HG03378 (cell line): ENCODE measurements around the gene PPA2.
"Not testable (repeated sequence)": the region's sequence is repeated elsewhere in the genome, so short reads cannot be mapped to it uniquely, and the experiment has no call there.

Experiments
- ATAC-seq: cut with Tn5 transposase; IDR thresholded peaks from one replicate; pipeline ENCODE4 v1.9.1; 2021; ENCODE audit warnings: mild to moderate bottlenecking, moderate library complexity; ENCODE audit not compliant: unreplicated experiment

Gene PPA2

DNA sequence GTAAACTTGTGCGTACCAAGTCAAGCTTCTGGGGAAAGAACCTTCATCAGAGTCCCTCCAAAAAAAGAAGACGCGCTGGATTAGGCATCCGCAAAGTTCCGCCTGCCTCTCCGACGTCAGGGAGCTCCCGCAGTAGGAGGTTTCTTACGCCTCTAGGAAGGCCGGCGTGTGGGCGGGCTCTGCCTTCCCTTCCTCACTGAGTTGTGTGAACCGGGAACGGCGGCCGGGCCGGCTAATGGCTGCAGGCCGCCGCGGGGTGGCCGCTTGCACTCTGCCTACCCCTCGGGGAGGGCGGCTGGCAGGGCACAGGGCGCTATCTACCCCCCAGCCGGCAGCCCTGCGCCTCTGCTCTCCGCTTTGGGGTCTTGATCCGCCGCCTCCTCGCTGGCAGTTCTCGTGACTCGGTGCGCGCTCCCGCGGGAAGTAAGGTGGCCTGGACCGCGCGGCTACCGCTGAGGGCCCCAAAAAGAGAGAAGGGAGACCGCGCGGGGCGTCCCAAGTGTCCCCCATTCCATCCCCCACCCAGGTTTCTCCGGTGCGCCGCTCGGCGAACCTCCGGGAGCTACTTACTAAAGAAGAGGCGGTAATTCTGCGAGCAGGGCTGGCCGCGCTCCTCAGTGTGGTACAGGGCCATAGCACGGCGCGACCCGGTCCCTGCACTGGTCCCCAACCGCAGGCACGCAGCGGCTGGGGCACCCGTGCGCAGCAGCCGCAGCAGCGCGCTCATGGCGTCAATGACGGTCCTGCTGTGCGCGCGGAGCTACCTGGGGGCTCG, at the start of gene PPA2:
TSS of gene PPA2 (minus strand) at position 739 of the 775 bp plus-strand sequence. CDS start at position 727, 12 bp downstream.
- ATAC-seq, result peak; percentile 70

DNA sequence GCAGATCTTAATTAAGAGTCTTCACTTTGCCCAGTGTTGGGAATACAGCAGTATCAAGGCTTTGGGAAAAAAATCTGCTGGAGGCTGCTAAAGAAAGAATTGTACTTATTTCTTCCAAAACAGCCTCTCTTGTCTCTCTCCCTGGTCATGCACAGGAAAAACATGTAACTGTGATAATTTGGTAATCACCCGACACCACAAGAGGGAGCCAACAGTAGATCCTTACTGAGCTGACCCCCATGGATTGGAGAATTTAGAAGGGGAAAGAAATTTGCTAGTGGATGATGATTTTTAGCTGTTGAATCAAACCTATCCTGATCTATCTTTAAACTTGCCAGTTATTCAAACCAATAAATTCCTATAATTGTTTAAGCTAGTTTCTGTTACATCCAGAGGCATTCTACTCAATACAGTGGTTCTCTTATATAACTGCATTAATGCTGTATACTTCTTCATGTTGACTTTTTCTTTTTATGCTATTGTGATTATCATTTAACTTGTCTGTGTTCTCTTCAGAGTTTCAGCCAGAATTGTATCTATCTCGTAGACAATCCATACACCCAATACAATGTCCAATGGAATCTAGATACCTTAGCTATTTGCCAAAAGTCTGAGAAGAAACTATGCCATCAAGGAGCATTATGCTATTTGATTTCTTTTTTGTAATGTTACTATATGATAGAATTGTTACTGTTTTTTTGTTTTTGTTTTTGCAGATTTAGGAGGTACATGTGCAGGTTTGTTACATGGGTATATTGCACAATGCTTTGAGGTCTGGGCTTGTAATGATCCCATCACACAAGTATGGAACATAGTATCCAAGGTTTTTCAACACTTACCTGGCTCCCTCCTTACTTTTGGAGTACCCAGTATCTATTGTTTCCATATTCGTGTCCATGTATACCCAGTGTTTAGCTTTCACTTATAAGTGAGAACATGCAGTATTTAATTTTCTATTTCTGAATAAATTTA, 47.2 kb upstream of the PPA2 start:
- peak; percentile 64 for ATAC-seq

DNA sequence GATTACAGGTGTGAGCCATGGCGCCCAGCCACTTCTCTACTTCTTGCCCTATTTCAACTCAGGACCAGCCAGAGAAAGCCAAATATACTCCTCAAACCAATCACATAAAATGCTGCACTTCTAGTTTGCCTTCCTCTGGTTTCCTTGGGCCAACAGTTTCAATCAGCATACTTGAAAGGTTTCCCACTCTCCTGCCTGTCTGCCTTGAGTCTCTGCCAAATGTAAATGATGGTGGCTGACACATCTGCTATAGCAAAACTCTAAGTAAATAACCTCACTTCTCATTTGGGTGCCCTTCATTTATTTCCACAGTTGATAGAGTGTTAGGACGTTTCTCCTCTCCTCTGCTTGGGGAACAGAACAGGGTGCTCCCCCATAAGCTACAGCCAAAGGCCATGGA, 36.4 kb upstream of the PPA2 start:
- no peak for ATAC-seq

DNA sequence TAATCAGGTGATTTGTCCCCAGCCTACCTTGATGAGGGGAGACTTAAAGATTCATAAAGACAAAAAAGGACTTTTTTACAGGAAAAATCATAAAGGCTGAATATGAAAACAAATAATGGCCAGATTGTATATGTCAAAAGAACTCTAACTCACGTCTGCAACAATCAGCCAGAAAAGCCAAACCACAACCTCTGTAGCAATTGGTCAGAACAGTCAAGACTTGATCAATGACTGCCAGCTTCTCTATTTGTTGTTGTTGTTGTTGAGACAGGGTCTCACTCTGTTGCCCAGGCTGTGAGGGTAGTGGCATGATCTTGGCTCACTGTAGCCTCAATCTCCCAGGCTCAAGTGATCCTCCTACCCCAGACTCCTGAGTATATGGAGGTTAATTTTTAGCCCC, 35.9 kb upstream of the PPA2 start:
- ATAC-seq, result peak; percentile 32

DNA sequence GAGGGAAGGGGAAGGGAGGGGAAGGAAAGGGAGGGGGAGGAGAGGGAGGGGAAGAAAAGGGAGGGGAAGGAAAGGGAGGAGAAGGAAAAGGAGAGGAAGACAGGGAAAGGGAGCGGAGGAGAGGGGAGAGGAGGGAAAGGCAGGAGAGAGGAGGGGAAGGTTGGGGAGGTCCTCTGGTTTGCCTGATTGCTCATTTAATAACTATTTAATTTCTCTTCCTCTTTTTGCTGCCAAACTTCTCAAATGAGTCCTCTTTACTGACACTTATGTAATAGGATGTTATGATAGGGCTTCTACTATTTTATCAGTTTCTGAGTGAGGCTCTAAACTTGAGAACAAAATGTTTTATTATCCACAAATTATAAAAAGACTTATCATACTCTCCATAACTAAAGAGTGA, 35.4 kb upstream of the PPA2 start:
- ATAC-seq, result peak; percentile 99

DNA sequence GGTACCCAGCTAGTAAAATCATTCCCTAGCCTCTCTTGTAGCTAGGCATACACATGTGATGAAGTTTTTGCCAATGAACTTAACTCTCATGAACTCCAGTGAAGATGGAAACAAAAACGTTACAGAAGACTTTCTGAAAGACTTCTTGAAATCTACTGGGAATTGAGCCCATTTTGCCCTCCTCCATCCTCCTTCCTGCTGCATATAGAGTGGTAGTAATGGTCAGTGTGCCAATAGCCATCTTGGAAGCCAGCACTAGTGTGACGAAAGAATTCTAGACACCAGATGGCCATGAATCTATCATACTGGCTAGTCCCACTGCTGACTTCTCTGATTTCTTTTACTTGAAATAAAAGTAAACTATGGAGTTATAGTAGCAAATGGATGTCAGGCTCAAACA, 30.9 kb upstream of the PPA2 start:
- no peak for ATAC-seq

DNA sequence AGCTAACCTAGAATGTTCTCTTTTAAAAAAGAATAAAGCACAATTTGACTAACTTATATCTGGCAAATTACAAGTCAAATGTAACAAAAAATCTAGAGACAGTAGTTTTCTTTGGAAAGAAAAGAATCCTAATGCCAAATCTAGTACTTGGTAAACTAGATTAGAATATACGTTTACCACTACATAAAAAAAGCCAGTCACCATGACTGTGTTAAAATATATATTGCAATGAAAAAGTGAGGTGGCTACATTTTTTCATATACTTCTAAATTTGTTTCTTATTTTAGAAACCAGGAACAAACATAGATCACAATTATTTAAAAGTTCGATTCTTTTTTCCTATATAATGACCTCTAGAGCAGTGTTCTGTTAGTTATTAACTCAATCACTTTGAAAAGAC, 29.6 kb upstream of the PPA2 start:
- no peak for ATAC-seq

DNA sequence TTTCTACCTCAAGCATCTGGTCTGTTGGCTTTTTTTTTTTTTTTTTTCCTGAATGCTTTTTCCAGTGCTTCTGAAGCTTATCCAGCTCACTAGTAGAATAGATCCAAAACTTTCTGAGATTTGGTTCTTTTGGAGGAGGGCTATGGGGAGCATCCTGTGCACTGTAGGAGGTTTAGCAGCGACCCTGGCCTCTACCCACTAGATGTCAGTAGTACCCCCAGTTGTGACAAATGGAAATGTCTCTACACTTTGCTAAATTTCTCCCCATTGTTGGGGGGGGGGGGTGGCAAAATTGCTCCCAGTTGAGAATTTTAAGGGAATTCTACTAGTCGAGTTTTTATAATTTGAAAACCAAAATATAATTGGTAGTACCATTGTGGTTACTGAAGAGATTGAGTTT, 23.0 kb upstream of the PPA2 start:
- no peak for ATAC-seq

DNA sequence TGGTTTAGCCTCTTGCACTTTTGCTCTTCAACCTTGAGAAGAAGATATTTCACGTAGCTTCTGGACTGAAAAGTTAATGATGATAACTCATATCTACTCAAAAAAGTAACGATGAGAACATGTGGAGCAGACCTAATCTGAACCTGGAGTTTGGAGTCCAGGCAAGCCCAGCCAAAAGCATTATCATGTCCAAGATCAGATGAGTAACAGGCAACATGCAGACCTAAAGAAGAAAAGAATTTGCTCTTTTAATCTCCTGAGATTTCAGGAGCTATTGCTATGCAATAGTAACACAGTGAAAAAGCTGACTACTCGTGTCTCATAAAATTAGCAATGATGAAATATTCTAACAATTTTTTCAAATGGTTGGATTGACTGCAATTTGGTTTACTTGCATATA, 21.8 kb upstream of the PPA2 start:
- ATAC-seq, result no peak

DNA sequence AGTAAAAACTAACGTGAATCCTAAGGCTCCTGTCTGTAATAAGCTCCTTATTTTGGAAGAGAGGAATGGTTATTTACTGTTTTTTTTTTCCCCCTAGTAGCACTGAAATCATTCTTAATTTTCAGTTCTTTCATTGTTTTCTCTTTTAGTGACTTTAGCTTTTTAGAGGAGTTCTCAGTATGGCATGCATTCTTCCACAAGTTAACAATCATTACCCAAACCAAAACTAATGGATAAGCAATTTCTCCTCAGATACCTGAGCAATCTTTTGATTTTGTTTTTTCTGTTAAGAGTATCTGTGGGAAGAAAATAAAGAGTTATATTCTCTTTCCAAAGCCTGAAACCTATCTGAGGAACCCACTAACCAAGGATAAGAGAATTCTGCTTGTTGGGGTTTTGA, 16.7 kb upstream of the PPA2 start:
- ATAC-seq, result peak; percentile 66

DNA sequence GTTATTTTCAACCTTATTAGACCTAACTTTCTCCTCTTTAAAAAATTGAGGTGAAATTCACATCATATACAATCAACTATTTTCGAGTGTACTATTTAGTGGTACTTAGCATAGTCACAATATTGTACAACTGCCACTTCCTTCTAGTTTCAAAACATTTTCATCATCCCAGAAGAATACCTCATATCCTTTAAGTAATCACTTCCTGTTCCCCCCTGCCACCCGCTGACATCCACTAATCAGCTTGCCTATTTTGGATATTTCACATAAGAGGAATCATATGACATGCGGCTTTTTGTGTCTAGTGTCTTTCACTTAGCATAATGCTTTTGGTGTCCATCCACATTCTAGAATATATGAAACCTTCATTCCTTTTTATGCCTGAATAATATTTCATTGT, 10.0 kb upstream of the PPA2 start:
- ATAC-seq, result no peak

DNA sequence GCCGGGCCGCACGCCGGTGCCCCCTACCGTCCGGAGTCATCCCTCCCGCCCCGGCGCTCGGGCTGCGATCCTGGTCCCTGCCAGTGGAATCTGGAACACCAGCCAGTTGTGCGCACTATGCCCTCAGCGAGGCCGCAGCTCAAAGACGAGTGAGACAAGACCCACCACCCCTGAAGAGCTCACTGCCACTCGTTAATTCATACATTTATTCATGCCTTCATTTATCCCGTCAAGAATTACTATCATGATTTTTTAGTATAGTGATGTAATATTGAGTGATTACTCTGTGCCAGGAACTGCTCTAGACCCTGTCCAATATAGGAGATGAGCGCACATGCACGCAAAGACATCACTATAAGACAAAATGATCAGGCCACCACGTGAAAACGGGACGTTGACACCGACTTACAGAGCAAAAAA, 247 bp upstream of the PPA2 start:
- no peak for ATAC-seq

DNA sequence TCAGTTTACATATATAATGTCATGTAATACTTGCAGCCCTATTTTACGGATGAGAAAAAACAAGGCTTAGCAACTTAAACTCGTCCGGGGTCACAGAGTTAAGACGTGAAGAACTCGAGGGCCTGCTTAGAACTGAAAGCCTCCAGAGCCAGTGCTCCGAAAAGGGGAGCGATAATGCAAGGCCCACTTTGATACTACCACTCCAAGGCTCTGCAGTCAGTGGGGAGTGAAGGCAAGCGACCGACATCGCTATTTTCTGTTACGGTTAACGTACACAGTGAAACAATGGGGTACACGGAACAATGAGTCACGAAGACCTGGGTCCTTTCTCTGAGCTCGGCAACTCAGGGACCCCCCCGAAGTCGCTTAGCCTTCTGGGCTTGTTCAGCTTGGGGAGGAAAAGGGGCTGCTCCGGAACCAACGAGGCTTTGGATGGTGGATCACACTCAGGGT, 965 bp downstream of the PPA2 start:
- no peak for ATAC-seq

DNA sequence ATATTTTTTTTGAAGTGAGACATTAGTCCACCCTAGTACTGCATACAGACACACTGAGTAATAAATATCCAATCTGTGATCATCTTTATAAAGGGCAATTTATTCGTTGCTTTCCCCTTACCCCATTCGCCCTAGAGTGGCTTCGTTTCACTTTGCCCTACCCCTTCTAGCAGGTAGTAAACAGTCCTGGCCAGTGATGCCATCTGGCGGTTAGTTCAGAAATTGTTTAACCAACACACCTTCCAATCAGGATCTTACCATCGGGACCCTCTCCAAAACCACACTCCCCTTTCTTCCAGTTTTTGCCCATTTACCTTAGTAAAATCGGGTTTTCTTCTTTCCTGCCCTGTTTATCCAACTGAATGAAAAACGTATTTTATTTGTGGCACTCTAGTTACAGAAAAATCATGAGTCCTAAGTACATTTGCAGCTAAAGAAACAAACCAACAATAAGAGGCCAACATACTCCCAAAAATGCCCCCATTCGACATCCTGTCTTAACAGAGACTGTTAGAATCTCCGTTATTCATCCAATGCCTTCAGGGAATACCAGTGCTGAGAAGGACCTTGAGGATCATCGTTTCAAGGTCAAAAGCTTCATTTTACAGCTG, 2.2 kb downstream of the PPA2 start:
- ATAC-seq, result peak; percentile 45

DNA sequence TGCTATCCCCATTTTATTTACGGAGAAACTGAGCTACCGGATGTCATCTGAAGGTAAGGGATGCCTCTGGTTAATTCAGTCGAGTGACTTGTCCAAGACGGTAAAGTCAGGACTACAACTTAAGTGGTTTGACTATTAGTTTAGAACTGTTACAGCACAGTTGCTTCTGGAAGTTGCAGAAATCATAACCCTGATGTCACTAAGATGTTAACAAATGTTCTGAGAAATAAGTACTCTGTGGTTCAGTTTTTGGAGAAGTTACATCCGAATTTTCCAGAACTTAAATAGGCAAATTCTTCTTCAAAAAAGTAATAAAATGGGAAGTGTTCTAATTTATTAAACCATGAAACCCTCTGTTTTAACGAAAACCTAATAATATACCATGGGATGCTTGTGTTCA, 3.1 kb downstream of the PPA2 start:
- ATAC-seq, result no peak

DNA sequence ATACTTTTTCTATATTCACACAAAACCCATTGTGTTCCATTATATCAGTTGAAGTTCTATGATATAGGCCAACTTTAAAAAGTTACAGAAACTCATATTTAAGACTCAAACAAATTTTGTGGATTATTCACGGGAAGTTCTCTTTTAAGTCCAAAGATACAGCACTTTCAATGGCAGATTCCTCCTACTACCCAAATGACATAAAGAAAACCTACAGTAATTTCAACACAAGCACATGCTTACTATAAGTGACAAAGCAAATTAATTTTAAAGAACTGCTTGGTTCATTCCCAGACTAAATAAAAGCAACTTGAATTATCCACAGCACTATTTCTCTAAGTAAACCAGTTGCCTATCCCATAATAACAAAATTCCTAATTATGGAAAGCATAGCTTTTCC, 4.1 kb downstream of the PPA2 start:
- no peak for ATAC-seq

DNA sequence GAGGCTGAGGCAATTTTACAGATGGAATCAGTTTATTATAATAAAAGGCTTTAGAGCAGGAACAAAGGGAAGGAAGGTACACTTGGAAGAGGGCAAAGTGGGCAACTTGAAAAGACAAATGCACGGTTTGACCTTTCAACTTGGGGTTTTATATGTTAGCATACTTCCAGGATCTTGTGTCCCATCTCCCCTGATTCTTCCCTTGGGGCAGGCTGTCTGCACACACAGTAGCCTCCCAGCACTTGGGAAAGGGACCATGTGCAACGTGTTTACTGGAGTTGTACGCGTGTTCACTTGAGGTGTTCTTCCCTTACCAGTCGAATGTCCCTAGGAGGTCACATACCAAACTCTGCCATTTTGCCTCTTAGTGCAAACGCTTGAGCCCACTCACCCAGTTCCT, 7.3 kb downstream of the PPA2 start:
- ATAC-seq, result no peak

DNA sequence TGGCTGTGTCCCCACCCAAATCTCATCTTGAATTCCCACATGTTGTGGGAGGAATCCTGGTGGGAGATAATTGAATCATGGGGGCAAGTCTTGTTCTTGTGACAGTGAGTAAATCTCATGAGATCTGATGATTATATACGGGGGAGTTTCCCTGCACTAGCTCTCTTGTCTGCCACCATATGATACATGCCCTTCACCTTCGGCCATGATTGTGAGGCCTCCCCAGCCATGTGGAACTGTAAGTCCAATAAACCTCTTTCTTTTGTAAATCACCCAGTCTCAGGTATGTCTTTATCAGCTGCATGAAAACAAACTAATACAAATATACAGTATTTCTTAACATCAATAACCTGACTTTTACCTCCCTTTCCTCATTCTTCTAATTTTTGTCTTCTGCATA, 9.3 kb downstream of the PPA2 start:
- ATAC-seq, result not testable (repeated sequence)

DNA sequence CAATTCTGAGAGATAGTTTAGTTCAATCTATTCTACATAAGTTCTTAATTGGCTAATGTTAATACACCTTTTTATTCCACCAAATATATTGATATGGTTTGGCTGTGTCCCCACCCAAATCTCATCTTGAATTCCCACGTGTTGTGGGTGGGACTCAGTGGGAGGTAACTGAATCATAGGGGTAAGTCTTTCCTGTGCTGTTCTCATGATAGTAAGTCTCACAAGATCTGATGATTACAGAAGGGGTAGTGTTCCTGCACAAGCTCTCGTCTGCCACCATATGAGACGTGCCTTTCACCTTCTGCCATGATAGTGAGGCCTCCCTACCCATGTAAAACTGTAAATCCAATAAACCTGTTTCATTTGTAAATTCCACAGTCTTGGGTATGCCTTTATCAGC, 11.3 kb downstream of the PPA2 start:
- no peak for ATAC-seq

DNA sequence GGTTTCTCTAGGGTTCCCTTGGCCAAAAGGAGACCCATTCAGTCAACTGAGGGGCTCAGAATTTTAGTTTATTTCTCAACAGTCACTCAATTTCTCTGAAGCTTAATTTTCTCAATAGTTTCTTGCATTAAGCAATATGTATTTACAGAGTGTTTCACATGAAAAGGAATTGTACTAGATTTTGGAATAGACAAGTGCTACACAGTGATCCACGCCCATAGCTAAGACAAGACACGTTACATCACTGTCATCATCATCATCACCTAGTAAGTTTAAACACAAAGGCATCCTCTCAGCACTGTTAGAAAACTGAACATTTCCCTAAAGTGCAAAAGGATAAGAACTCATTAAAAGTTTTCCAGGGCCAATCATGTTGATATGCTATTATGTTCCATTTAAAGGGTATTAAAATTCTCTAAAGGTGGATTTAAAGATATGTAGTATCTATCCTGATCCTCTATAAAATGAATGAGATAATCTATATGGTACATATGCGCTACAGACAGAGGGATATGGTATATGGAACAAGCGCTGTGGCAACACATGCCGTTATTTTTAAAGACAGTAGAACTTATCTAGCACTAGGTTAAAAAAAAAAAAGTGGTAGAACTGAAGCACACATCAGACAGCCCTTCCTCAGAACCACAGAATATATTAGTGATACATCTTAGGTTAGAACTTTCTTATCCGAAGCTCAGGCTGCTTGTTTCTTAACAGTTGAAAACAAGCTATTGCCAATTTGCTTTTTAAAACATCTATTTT, 12.1 kb downstream of the PPA2 start:
- ATAC-seq, result no peak

DNA sequence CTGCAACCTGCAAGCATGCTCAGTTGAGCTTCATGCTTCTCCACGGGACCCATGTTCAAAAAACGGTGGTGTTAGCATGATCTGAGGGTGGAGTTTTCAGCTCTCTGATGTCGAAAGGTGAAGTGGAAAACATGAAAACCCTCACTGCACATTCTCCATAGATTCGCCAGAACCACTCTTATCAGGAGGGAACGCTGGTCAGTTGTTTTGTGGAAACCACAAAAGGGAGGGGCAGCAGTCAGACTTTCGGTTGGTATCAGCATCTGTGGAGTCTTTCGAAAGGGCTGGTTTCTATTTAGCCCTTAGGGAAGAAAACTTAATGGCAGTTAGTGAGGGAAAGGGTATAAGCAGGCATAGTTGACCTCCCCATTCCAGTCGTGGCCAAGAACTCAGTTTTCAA, 12.6 kb downstream of the PPA2 start:
- peak; percentile 78 for ATAC-seq
